Keratinocyte (primary cell): Measurements from ENCODE around the gene P2RY13. TPM values are rescaled to one million over a fixed set of nuclear protein-coding genes. Genes with fewer than 3 reads are reported as not detected.
A peak's percentile ranks its signal among the peaks of the same experiment; 100 is the strongest.

Experiments used
- DNase-seq: peaks from one replicate; pipeline ENCODE4 v3.0.0-alpha.2; 2011; ENCODE audit warnings: low read depth, missing footprints, low spot score
- FAIRE-seq: peaks from 2 replicates; lab custom pipeline; 2011; peaks lifted over from hg19 to GRCh38; lab: Jason Lieb, UNC
- H2AFZ ChIP-seq: 2 replicates; pipeline ENCODE4 v1.6.0; 2012; ENCODE audit warnings: low read length, control low read depth, inconsistent platforms; ENCODE audit not compliant: control insufficient read depth
- H3K27ac ChIP-seq: 2 replicates; pipeline ENCODE4 v1.5.1; 2011; ENCODE audit warnings: low read length; ENCODE audit not compliant: control insufficient read depth, insufficient read depth
- H3K27me3 ChIP-seq: 3 replicates; pipeline ENCODE4 v1.6.0; 2011; ENCODE audit warnings: low read length; ENCODE audit not compliant: control insufficient read depth, insufficient read depth; ENCODE audit errors: extremely low read depth
- H3K36me3 ChIP-seq, 2 experiments: 2 replicates in 1 of 2; 3 replicates in 1 of 2; pipeline ENCODE4 v1.5.1; 2011; ENCODE audit warnings: low read length in 2 of 2, mild to moderate bottlenecking in 1 of 2; ENCODE audit not compliant: control insufficient read depth in 2 of 2, insufficient read depth in 2 of 2; ENCODE audit errors: extremely low read depth in 1 of 2
- H3K4me1 ChIP-seq: 3 replicates; pipeline ENCODE4 v1.5.1; 2011; ENCODE audit warnings: low read length; ENCODE audit not compliant: control insufficient read depth, insufficient read depth; ENCODE audit errors: extremely low read depth
- H3K4me2 ChIP-seq: 3 replicates; pipeline ENCODE4 v1.6.0; 2011; ENCODE audit warnings: low read depth, low read length; ENCODE audit not compliant: control insufficient read depth, insufficient read depth; ENCODE audit errors: extremely low read depth
- H3K4me3 ChIP-seq, 3 experiments: fragments of 200-600 bp in 1 of 3; sonication (generic) in 1 of 3; 2 replicates in 2 of 3; 3 replicates in 1 of 3; pipeline ENCODE4 v1.5.1; 2011 to 2016; ENCODE audit warnings: low read length in 3 of 3, mild to moderate bottlenecking in 3 of 3, control low read depth in 2 of 3, inconsistent platforms in 1 of 3, low read depth in 1 of 3, mixed read lengths in 1 of 3, mixed run types in 1 of 3, moderate library complexity in 1 of 3; ENCODE audit not compliant: control insufficient read depth in 2 of 3, insufficient read depth in 2 of 3; ENCODE audit errors: extremely low read depth in 1 of 3
- H3K79me2 ChIP-seq: 2 replicates; pipeline ENCODE4 v1.6.0; 2012; ENCODE audit warnings: low read length; ENCODE audit not compliant: control insufficient read depth, insufficient read depth
- H3K9ac ChIP-seq: 3 replicates; pipeline ENCODE4 v1.6.0; 2011; ENCODE audit warnings: low read length; ENCODE audit not compliant: control insufficient read depth, insufficient read depth; ENCODE audit errors: extremely low read depth
- H3K9me1 ChIP-seq: 3 replicates; pipeline ENCODE4 v1.6.0; 2011; ENCODE audit warnings: low read length; ENCODE audit not compliant: control insufficient read depth, insufficient read depth; ENCODE audit errors: extremely low read depth
- H3K9me3 ChIP-seq: 2 replicates; pipeline ENCODE4 v1.5.1; 2012; ENCODE audit warnings: low read depth, low read length; ENCODE audit not compliant: control insufficient read depth
- H4K20me1 ChIP-seq: 3 replicates; pipeline ENCODE4 v1.6.0; 2011; ENCODE audit warnings: low read length; ENCODE audit not compliant: control insufficient read depth, insufficient read depth; ENCODE audit errors: extremely low read depth
- CTCF ChIP-seq, 3 experiments: IDR thresholded peaks in 1 of 3; conservative IDR thresholded peaks in 1 of 3; optimal IDR thresholded peaks in 1 of 3; 2 replicates in 2 of 3; 3 replicates in 1 of 3; pipeline versions ENCODE3 to v1.5.1; 2011; ENCODE audit warnings: low read length in 3 of 3, mild to moderate bottlenecking in 3 of 3, moderate library complexity in 2 of 3, control low read depth in 1 of 3, inconsistent platforms in 1 of 3; ENCODE audit not compliant: insufficient read depth in 2 of 3; ENCODE audit errors: extremely low read depth in 1 of 3
- EZH2 ChIP-seq: IDR thresholded peaks from one replicate; pipeline ENCODE4 v1.6.1; 2012; ENCODE audit warnings: inconsistent platforms, mild to moderate bottlenecking, low read length, moderate library complexity
- dilution Hi-C: fragments of 300-500 bp; cut with MboI; formaldehyde crosslinking; loops from one replicate; pipeline ENCODE4 v1.7.0; 2020; ENCODE audit warnings: low sequenced_read_pairs; ENCODE audit not compliant: extremely low pct_ligation_motif_present
- polyA plus RNA-seq, 5 experiments: library from polyadenylated mRNA; depleted of rRNA in 3 of 5; stranded (reverse) in 3 of 5; stranded (forward) in 1 of 5; unstranded in 1 of 5; fragments of >200 nt; gene quantifications; 1 replicate in 1 of 5; 2 replicates in 3 of 5; 3 replicates in 1 of 5; pipeline versions ENCODE4 v1.2.1 to v1.2.3, GENCODE V29; 2011 to 2012; ENCODE audit warnings: missing spikeins in 2 of 5, low read depth in 1 of 5, low replicate concordance in 1 of 5

P2RY13 gene
- polyA plus RNA-seq, 1 donor (not counting 4 experiments of a cell fraction or from before 2014, with no cell fraction given) = not detected

- Histone ChIP-seq H3K9ac (peak overlapping the region; percentile 79), H3K9me3 (no peaks in the 10 kb centered on the region), H3K36me3 (peaks cover 12 to 13% of the 10 kb centered on the region in 2 experiments), H3K9me1 (no peaks in the 10 kb centered on the region), H3K79me2 (peaks cover 75% of the 10 kb centered on the region), H4K20me1 (no peaks in the 10 kb centered on the region), H3K27me3 (no peaks in the 10 kb centered on the region), H3K27ac (peak overlapping the region; percentile 98), H3K4me3 (peak overlapping the region in 2 of 3 experiments; percentile 54 to 62), H3K4me1 (peaks cover 82% of the 10 kb centered on the region), H3K4me2 (peak overlapping the region; percentile 93), H2AFZ (peak overlapping the region; percentile 68)
- FAIRE-seq = peak; percentile 96
- TF ChIP-seq EZH2 (no peak), CTCF (optimal IDR thresholded peaks at IDR 0.05 in 1 of 3, IDR thresholded peaks at IDR 0.05 in 1 of 3, conservative IDR thresholded peaks at IDR 0.05 in 1 of 3; ENCODE audit: extremely low read depth in 1 of 3, insufficient read depth in 2 of 3, low read length in 3 of 3) (peak; percentile 17 to 40 (median 29))
- peak; percentile 97 for DNase-seq
- dilution Hi-C loops = no loop called here
These were observed 24.1 kb downstream of the P2RY13 start for GRCh38 chr3:151305060-151305774.

- Histone ChIP-seq H3K9me3 (no peaks in the 10 kb centered on the region), H4K20me1 (no peaks in the 10 kb centered on the region), H3K4me2 (peak overlapping the region; percentile 93), H2AFZ (no peak overlapping the region), H3K9me1 (no peaks in the 10 kb centered on the region), H3K36me3 (peaks cover 20 to 21% of the 10 kb centered on the region in 2 experiments), H3K27me3 (no peaks in the 10 kb centered on the region), H3K4me3 (no peak overlapping the region), H3K79me2 (peaks cover 72% of the 10 kb centered on the region), H3K27ac (peak overlapping the region; percentile 98), H3K9ac (peak overlapping the region; percentile 79), H3K4me1 (peaks cover 68% of the 10 kb centered on the region)
- no peak for DNase-seq
- FAIRE-seq = no peak
- TF ChIP-seq CTCF (optimal IDR thresholded peaks at IDR 0.05 in 1 of 3, IDR thresholded peaks at IDR 0.05 in 1 of 3, conservative IDR thresholded peaks at IDR 0.05 in 1 of 3; ENCODE audit: extremely low read depth in 1 of 3, insufficient read depth in 2 of 3, low read length in 3 of 3) = no peak
- no peak for TF ChIP-seq EZH2
- dilution Hi-C loops = no loop called here
These were observed 25.6 kb downstream of the P2RY13 start for GRCh38 chr3:151303751-151304150.
